Psoas muscle (tissue), 8 donors: ENCODE data around the gene AGAP3. TPM values are rescaled to one million over a fixed set of nuclear protein-coding genes. Genes with fewer than 3 reads are reported as not detected.

Experiments used
- ATAC-seq, 4 donors: fragments of 200-7000 bp; cut with Tn5 transposase; one replicate each; pipeline ENCODE4 v1.9.1; 2020; ENCODE audit warnings: moderate library complexity in 3 of 4, mild to moderate bottlenecking in 2 of 4
- DNase-seq, 2 donors: peaks; one replicate each; pipeline ENCODE4 v3.0.0-alpha.2; 2020
- H3K27ac ChIP-seq: fragments of 200-600 bp; one replicate; pipeline ENCODE4 v1.8.0; 2022
- H3K27me3 ChIP-seq, 3 donors: fragments of 200-600 bp in 1 of 3; one replicate each; pipeline versions ENCODE4 v1.6.1 to v1.8.0; 2013 to 2022; ENCODE audit warnings: low read length in 2 of 3, mild to moderate bottlenecking in 2 of 3, moderate library complexity in 1 of 3; ENCODE audit not compliant: insufficient read depth in 3 of 3
- H3K36me3 ChIP-seq, 2 donors: fragments of 200-600 bp in 1 of 2; one replicate each; pipeline versions ENCODE4 v1.6.1 to v1.8.0; 2013 to 2022; ENCODE audit warnings: low read depth in 1 of 2, mild to moderate bottlenecking in 1 of 2, moderate library complexity in 1 of 2; ENCODE audit not compliant: insufficient read depth in 1 of 2
- H3K4me1 ChIP-seq: fragments of 200-600 bp; one replicate; pipeline ENCODE4 v1.8.0; 2022
- H3K4me3 ChIP-seq: fragments of 200-600 bp; one replicate; pipeline ENCODE4 v1.8.0; 2022; ENCODE audit warnings: mild to moderate bottlenecking
- H3K9me3 ChIP-seq: fragments of 200-600 bp; one replicate; pipeline ENCODE4 v1.8.0; 2022
- CTCF ChIP-seq: fragments of 200-600 bp; IDR thresholded peaks from one replicate; pipeline ENCODE4 v1.8.0; 2022; ENCODE audit warnings: antibody characterized with exemption
- WGBS, 3 donors: extraction: QIAGEN DNeasy Blood & Tissue Kit; methylation state at CpG; one replicate each; pipeline versions ENCODE4 v1.1.6 to v1.1.7; 2013; 5-methylcytosine and 5-hydroxymethylcytosine counted together
- intact Hi-C, 2 donors: fragments of 100-400 bp; cut with DNase I; formaldehyde crosslinking; loops; one replicate each; pipeline versions ENCODE4 v1.11.0 to v1.14.2; 2022
- polyA plus RNA-seq, 3 donors: library from polyadenylated mRNA; stranded (reverse); fragments of 200-250 nt; gene quantifications; one replicate each; pipeline ENCODE4 v1.2.3, GENCODE V29; 2013
- total RNA-seq, 4 donors: library from RNA; stranded (reverse); fragmentation: NEBNext Ultra II Directional in 2 of 4; extraction: Animal tissue kit (Norgen Biotek cat#: 25700) in 2 of 4; gene quantifications; one replicate each; pipeline versions ENCODE4 v1.2.1 to v1.2.4, GENCODE V29; 2021 to 2023
- donor health status: healthy with polysubstance abuse.
- donor health status: DM: no; HTN: no; CAD: no; lungs with moderate emphysema.
- donor health status: Bipolar disorder and iron deficiency.
- donor health status: healthy.
- donor health status: DM: yes; HTN: yes; CAD: no.
- donor health status: DM: no; HTN: no; CAD: no.
- donor health status: DM: no; HTN: no; CAD: no.
- donor health status: DM: yes; HTN: yes; CAD: no.

The AGAP3 gene
- total and polyA plus RNA-seq, 7 donors: 38.4 to 75.3 (median 51.4) TPM

- no peaks in the 10 kb centered on the region for H3K36me3 ChIP-seq
- 23 to 37% (median 28%) methylated on average over 5 of the region's 5 CpGs for WGBS, 3 donors
- no peak for ATAC-seq
- intact Hi-C loops: no loop called here
- no peaks in the 10 kb centered on the region for H3K9me3 ChIP-seq
- TF ChIP-seq CTCF: no peak
- peak overlapping the region; percentile 78 for H3K27ac ChIP-seq
- peak overlapping the region; percentile 86 for H3K4me3 ChIP-seq
- peaks cover 48% of the 10 kb centered on the region for H3K4me1 ChIP-seq
- DNase-seq: peak in 1 of 2 donors; percentile 13
- H3K27me3 ChIP-seq: no peaks in the 10 kb centered on the region
These were observed 965 bp upstream of the AGAP3 start for GRCh38 chr7:151085329-151085690.

GRCh38 chr7:151086802-151087244 is 548 bp downstream of the AGAP3 start:
- ATAC-seq: no peak
- H3K27ac ChIP-seq: peak overlapping the region; percentile 84
- H3K27me3 ChIP-seq: no peaks in the 10 kb centered on the region
- peak overlapping the region; percentile 86 for H3K4me3 ChIP-seq
- intact Hi-C loops: no loop called here
- TF ChIP-seq CTCF: no peak
- 0 to 1% (median 0%) methylated on average over 28 to 48 of the region's 56 CpGs for WGBS, 3 donors
- no peaks in the 10 kb centered on the region for H3K9me3 ChIP-seq
- peaks cover 39% of the 10 kb centered on the region for H3K4me1 ChIP-seq
- H3K36me3 ChIP-seq: no peaks in the 10 kb centered on the region
- DNase-seq: peak in 1 of 2 donors; percentile 41

- peak overlapping the region; percentile 86 for H3K4me3 ChIP-seq
- WGBS, 3 donors: 1 to 5% (median 2%) methylated on average over 38 to 70 of the region's 70 CpGs
- H3K27me3 ChIP-seq: no peaks in the 10 kb centered on the region
- DNase-seq: peak; percentile 75 to 82
- H3K9me3 ChIP-seq: no peaks in the 10 kb centered on the region
- intact Hi-C loops: loop anchor here in 1 of 2 donors (2.0 kb wide), 1 partner anchor 23 kb away; no protein-coding TSS in a partner anchor
- peak overlapping the region; percentile 84 for H3K27ac ChIP-seq
- peaks cover 33% of the 10 kb centered on the region for H3K4me1 ChIP-seq
- peaks cover 0 to 6% of the 10 kb centered on the region in 2 donors for H3K36me3 ChIP-seq
- ATAC-seq: peak; percentile 63 to 77 (median 70)
- peak; percentile 29 for TF ChIP-seq CTCF
These were observed 1.2 kb downstream of the AGAP3 start for GRCh38 chr7:151087245-151088018.

- no peak for TF ChIP-seq CTCF
- no peaks in the 10 kb centered on the region for H3K27me3 ChIP-seq
- H3K4me1 ChIP-seq: peaks cover 30% of the 10 kb centered on the region
- H3K9me3 ChIP-seq: no peaks in the 10 kb centered on the region
- H3K4me3 ChIP-seq: peak overlapping the region; percentile 86
- intact Hi-C loops: loop anchor here in 1 of 2 donors (2.0 kb wide), 1 partner anchor 23 kb away; no protein-coding TSS in a partner anchor
- peak overlapping the region; percentile 84 for H3K27ac ChIP-seq
- H3K36me3 ChIP-seq: peaks cover 0 to 8% of the 10 kb centered on the region in 2 donors
- WGBS, 3 donors: 50 to 64% (median 54%) methylated on average over 16 of the region's 16 CpGs
- DNase-seq (peak in 1 of 2 donors; percentile 25), ATAC-seq (no peak)
These were observed 2.0 kb downstream of the AGAP3 start for GRCh38 chr7:151088019-151088855.
